ENCODE data around the gene VSX1. TPM values are rescaled to one million over a fixed set of nuclear protein-coding genes. Genes with fewer than 3 reads are reported as not detected.
A peak's percentile ranks its signal among the peaks of the same experiment; 100 is the strongest.

VSX1 gene
- polyA plus RNA-seq, 2 donors: not detected

DNA sequence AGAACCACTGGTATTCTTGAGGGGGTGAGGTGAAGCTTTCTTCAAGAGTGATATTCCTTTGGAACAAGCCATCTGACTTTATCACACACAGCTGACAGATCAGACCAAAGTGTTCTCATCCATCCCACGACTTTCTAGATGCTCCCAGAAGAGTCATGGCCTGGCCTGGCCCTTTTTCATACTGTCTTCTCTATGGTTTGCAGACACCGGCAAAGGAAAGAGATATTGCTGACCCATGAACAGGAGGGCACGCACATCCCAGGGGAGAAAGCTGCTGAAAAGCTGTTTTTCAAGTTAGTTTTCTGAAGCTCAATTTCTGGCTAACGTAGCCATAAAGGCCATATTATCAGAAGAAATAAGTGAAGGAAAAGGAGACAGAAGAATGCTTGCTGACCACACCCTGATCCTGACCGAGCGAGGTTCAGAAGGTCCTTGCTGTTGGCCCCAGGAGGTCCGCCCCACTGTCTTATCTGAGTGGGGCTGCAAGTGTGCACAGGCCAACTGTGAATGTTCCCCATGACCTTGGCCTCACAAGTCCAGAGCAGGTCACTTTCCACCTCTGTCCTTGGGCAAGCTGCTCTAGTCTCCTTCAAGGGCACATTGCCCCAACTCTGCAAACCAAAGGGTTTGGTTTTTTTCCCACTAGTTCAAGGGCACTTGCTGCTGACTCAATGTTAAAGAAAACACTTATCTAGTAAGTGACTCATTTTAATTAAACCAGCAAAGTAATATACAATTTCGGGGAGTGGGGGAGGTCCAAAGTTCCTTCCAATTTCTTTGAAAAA is 26.0 kb downstream of the VSX1 start:
- peak overlapping the region in 1 of 2 donors; percentile 48 for H3K27ac ChIP-seq (ENCODE audit: low read depth in 2 of 2, low read length in 1 of 2)
- H3K9me3 ChIP-seq (ENCODE audit: control insufficient read depth in 2 of 2, insufficient read depth in 1 of 2, low read depth in 1 of 2, low read length in 1 of 2): no peaks in the 10 kb centered on the region
- peaks cover 18 to 25% of the 10 kb centered on the region in 2 donors for H3K4me1 ChIP-seq (ENCODE audit: control insufficient read depth in 2 of 2, insufficient read depth in 2 of 2, low read length in 1 of 2)
- 58 to 80% methylated on average over 8 of the region's 8 CpGs for WGBS, 2 donors
- peaks cover 0 to 3% of the 10 kb centered on the region in 2 donors for H3K36me3 ChIP-seq (ENCODE audit: control insufficient read depth in 2 of 2, insufficient read depth in 2 of 2, low read length in 1 of 2)
- no peaks in the 10 kb centered on the region for H3K27me3 ChIP-seq (ENCODE audit: control insufficient read depth in 1 of 2, insufficient read depth in 2 of 2, low read length in 2 of 2)
- no peak overlapping the region for H3K4me3 ChIP-seq (ENCODE audit: low read depth in 1 of 2, low read length in 2 of 2)

DNA sequence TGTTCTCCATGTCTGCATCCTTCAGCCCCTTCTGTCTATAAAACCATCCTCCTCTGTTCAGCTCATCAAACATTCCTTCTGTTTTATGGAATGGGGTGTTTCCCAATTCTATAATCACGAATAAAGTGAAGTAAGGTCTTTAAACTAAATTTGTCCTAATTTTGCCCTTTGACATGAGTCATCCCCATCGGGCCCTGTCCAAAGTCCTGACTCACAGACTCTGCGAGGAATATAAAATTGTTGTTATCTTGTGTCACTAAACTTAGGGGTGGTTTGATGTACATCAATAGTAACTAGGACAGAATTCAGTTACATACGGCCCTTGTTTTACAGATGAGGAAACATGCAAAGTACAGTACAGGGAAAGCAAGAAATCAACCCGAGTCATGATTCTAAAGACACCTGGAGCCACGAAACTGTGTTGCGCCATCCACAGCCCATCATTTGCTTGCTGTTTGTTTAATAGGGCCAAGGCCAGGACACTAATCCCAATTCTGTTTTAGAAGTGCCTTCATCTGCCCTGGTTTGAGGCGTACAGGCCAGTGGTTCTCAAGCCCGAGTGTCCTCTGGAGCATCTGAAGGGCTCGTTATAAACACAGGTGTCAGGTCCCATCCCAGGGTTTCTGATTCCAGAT is 26.8 kb downstream of the VSX1 start:
- WGBS, 2 donors: 68 to 79% methylated on average over 10 of the region's 10 CpGs
- Histone ChIP-seq H3K36me3 (ENCODE audit: control insufficient read depth in 2 of 2, insufficient read depth in 2 of 2, low read length in 1 of 2) (peaks cover 0 to 5% of the 10 kb centered on the region in 2 donors), H3K4me1 (ENCODE audit: control insufficient read depth in 2 of 2, insufficient read depth in 2 of 2, low read length in 1 of 2) (peaks cover 18 to 32% of the 10 kb centered on the region in 2 donors), H3K9me3 (ENCODE audit: control insufficient read depth in 2 of 2, insufficient read depth in 1 of 2, low read depth in 1 of 2, low read length in 1 of 2) (no peaks in the 10 kb centered on the region), H3K4me3 (ENCODE audit: low read depth in 1 of 2, low read length in 2 of 2) (no peak overlapping the region), H3K27ac (ENCODE audit: low read depth in 2 of 2, low read length in 1 of 2) (peak overlapping the region in 1 of 2 donors; percentile 40), H3K27me3 (ENCODE audit: control insufficient read depth in 1 of 2, insufficient read depth in 2 of 2, low read length in 2 of 2) (no peaks in the 10 kb centered on the region)

DNA sequence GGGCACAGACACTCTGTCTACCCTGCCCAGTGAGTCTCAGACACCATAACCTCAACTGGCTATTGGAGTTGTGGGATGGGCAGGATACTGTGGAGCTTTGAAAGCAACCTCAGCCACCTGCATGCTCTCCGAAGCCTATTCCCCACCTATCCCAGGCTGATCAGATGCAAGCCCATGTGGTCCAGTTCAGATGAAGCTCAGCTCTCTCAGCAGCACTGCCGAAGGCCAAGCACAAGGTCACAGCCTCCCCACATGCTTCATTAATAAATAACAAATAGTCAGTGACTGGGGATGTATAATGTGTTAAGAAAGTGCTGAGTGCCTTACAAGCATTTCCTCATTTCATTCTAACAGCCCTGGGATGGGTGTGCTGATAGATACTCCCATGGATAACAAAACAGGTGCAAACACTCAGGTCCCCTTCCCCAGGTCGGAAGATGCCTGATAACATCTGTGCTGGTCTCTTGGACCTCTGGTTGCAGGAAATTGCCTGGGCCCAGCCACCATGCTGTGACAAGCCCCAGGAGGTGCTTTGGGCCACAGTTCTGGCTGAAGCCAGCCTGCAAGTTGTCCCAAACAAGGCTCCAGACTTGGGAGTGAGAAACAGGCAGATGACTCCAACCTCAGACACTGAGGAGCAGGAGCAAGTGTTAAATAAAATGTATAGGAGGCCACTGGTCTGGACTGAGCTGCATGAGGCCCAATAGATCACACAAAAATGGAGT is 27.7 kb downstream of the VSX1 start:
- Histone ChIP-seq H3K9me3 (ENCODE audit: control insufficient read depth in 2 of 2, insufficient read depth in 1 of 2, low read depth in 1 of 2, low read length in 1 of 2) (no peaks in the 10 kb centered on the region), H3K36me3 (ENCODE audit: control insufficient read depth in 2 of 2, insufficient read depth in 2 of 2, low read length in 1 of 2) (peaks cover 0 to 5% of the 10 kb centered on the region in 2 donors), H3K27ac (ENCODE audit: low read depth in 2 of 2, low read length in 1 of 2) (peak overlapping the region; percentile 54 to 70), H3K27me3 (ENCODE audit: control insufficient read depth in 1 of 2, insufficient read depth in 2 of 2, low read length in 2 of 2) (no peaks in the 10 kb centered on the region), H3K4me1 (ENCODE audit: control insufficient read depth in 2 of 2, insufficient read depth in 2 of 2, low read length in 1 of 2) (peaks cover 22 to 33% of the 10 kb centered on the region in 2 donors), H3K4me3 (ENCODE audit: low read depth in 1 of 2, low read length in 2 of 2) (no peak overlapping the region)
- WGBS, 2 donors: 75% methylated on average over 3 of the region's 3 CpGs

DNA sequence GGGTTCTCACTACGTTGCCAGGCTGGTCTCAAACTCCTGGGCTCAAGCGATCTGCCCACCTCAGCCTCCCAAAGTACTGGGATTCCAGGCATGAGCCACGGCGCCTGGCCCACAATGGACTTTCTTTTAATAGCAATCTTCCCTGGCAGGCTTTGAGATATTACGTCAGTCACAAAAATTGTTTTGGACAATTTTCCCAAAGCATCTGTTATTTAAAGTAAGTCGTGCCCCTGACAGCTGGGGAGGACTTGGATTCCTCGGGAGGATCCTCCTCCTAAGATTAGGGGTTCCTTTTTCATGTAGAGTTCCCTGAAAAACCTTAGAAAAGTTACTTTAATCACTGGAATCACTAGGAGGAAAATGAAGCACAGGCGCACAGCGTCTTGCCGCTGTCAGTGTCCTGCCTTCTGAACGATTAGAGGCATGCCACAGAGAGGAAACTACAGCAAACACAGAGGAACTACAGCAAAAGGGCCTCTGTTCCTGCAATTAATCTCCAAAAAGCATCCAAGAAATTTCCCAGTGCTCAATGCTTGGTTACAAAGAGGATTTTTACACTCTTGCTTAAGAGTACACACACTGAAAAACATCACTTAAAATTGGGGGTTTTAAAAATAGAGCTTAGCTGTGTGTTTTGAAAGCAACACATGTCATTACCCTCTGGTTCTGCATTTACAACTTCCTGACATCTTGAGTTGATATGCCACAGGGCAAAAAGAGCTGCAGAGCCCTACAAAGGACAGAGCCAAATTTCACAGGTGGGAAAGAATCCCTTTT is 28.5 kb downstream of the VSX1 start:
- Histone ChIP-seq H3K36me3 (ENCODE audit: control insufficient read depth in 2 of 2, insufficient read depth in 2 of 2, low read length in 1 of 2) (peaks cover 0 to 5% of the 10 kb centered on the region in 2 donors), H3K27ac (ENCODE audit: low read depth in 2 of 2, low read length in 1 of 2) (peak overlapping the region; percentile 59 to 70), H3K4me1 (ENCODE audit: control insufficient read depth in 2 of 2, insufficient read depth in 2 of 2, low read length in 1 of 2) (peaks cover 27 to 37% of the 10 kb centered on the region in 2 donors), H3K27me3 (ENCODE audit: control insufficient read depth in 1 of 2, insufficient read depth in 2 of 2, low read length in 2 of 2) (no peaks in the 10 kb centered on the region), H3K9me3 (ENCODE audit: control insufficient read depth in 2 of 2, insufficient read depth in 1 of 2, low read depth in 1 of 2, low read length in 1 of 2) (no peaks in the 10 kb centered on the region), H3K4me3 (ENCODE audit: low read depth in 1 of 2, low read length in 2 of 2) (no peak overlapping the region)
- 46 to 49% methylated on average over 11 of the region's 11 CpGs for WGBS, 2 donors

DNA sequence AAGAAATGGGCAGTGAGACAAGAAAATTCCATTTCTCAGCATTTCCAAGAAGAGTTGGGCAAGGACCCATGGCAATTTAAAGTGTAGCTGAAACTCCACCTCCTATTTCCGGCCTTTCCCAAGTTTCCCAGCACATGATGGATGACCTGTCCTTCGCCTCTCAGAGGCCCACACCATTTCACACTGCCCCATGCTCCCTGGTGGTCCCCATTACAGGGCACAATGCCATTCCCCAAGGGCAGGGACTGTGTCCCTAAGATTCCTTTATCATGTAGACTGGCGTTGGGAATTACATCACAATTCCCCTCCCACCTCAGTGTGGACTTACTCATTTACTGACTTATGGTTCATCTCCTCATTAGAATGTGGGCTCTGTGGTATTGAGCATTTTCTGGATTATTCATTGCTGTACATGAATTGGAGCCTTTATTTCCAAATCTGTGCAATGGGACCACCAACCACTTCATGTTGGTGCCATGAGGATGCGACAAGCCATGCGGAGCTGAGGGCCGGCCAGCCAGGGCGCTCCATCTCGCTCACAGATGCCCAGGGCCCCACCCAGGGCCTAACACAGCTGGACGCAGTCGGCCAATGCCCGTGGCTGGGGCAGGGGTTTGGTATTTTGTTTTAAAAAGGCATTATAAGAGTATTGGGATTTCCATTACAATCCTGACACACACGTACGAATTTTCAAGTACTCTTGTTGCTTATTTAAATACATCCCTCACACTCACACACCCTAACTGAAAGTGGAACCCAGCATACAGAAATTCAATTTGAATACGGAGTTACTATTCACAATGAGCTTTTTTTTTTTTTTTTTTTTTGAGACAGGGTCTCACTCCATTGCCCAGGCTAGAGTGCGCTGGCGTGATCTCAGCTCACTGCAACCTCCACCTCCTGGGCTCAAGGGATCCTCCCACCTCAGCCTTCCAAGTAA is 29.4 kb downstream of the VSX1 start:
- Histone ChIP-seq H3K4me1 (ENCODE audit: control insufficient read depth in 2 of 2, insufficient read depth in 2 of 2, low read length in 1 of 2) (peaks cover 30 to 42% of the 10 kb centered on the region in 2 donors), H3K27me3 (ENCODE audit: control insufficient read depth in 1 of 2, insufficient read depth in 2 of 2, low read length in 2 of 2) (no peaks in the 10 kb centered on the region), H3K9me3 (ENCODE audit: control insufficient read depth in 2 of 2, insufficient read depth in 1 of 2, low read depth in 1 of 2, low read length in 1 of 2) (no peaks in the 10 kb centered on the region), H3K4me3 (ENCODE audit: low read depth in 1 of 2, low read length in 2 of 2) (no peak overlapping the region), H3K36me3 (ENCODE audit: control insufficient read depth in 2 of 2, insufficient read depth in 2 of 2, low read length in 1 of 2) (peaks cover under 1 to 5% of the 10 kb centered on the region in 2 donors), H3K27ac (ENCODE audit: low read depth in 2 of 2, low read length in 1 of 2) (peak overlapping the region; percentile 69 to 70)
- 78 to 79% methylated on average over 16 of the region's 16 CpGs for WGBS, 2 donors

DNA sequence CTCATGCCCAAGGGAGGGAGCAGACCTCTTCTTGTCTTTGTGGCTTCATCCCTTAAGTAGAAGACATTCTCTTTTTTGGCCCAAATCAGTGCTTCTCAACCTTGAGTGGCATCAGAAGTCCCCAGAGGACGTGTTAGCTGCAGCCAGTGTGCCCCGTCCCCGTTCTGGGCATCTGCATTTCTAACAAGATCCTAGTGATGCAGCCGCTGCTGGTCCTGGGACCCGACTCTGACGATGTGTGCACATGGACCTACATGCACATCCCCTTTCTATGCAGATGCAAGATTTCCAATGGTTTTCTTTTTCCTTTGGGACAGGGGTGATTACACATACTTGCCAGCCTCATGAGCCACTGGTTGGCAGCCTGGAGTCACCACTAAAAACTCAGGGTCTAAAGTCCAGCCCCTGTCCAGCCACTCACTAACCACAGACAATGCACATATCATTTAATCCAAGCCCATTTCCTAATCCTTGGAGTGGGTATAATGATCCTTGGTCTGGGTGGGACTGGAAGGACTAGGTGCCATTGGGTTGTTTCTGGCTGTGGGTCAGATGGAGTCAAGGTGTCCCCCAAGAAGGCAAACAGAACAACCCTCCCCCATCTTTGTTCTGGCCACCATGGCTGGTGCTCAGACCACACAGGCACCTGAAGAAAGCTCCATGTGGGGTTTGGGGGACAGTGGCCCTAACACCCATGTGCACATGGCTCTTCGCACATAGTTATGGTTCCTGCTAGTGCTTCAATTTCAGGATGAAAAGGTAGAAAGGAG is 30.4 kb downstream of the VSX1 start:
- H3K36me3 ChIP-seq (ENCODE audit: control insufficient read depth in 2 of 2, insufficient read depth in 2 of 2, low read length in 1 of 2): peaks cover 3 to 12% of the 10 kb centered on the region in 2 donors
- H3K4me1 ChIP-seq (ENCODE audit: control insufficient read depth in 2 of 2, insufficient read depth in 2 of 2, low read length in 1 of 2): peaks cover 26 to 47% of the 10 kb centered on the region in 2 donors
- H3K9me3 ChIP-seq (ENCODE audit: control insufficient read depth in 2 of 2, insufficient read depth in 1 of 2, low read depth in 1 of 2, low read length in 1 of 2): no peaks in the 10 kb centered on the region
- H3K27me3 ChIP-seq (ENCODE audit: control insufficient read depth in 1 of 2, insufficient read depth in 2 of 2, low read length in 2 of 2): no peaks in the 10 kb centered on the region
- peak overlapping the region in 1 of 2 donors; percentile 43 for H3K27ac ChIP-seq (ENCODE audit: low read depth in 2 of 2, low read length in 1 of 2)
- 95 to 97% methylated on average over 7 of the region's 7 CpGs for WGBS, 2 donors
- no peak overlapping the region for H3K4me3 ChIP-seq (ENCODE audit: low read depth in 1 of 2, low read length in 2 of 2)

DNA sequence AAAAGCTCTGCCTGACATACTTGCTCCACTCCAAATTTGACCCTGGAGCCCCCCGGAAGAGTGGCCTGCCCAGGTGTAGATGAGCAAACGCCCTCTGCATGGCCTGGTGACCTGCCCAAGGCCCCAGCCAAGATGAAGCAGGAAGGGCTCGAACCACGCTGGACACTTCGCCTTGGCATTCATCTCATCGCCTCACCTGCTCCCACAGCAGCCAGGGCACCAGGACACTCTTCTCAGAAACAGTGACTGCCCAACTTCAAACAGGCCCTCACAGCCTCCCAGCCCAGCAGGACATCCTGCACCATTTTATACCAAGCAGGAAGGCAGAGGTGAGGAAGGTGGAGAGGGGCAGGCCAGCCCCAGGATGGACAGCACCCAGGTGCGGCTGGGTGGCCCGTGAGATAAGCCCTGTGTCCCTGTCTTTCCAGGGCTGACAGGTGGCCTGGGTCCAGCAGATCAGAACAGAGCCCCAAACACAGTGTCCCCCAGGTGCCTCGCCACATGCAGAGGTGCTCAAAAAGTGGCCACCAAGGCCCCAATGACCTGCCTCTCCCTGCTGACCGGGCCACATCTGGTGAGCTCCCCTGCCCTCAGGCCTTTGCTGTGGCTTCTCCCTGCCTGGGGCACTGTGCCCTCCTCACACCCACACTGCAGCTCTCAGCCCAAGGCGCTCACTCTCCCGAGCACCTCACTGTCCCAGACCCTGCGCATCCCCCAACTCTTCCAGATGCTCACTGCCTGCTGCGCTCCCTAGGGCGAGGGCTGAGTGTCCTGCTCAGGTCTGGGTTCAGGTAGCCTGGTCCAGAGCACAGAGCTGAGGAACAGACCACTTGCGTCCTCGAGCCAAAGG is 31.2 kb downstream of the VSX1 start:
- Histone ChIP-seq H3K27ac (ENCODE audit: low read depth in 2 of 2, low read length in 1 of 2) (peak overlapping the region in 1 of 2 donors; percentile 45), H3K9me3 (ENCODE audit: control insufficient read depth in 2 of 2, insufficient read depth in 1 of 2, low read depth in 1 of 2, low read length in 1 of 2) (no peaks in the 10 kb centered on the region), H3K36me3 (ENCODE audit: control insufficient read depth in 2 of 2, insufficient read depth in 2 of 2, low read length in 1 of 2) (peaks cover 3 to 16% of the 10 kb centered on the region in 2 donors), H3K4me3 (ENCODE audit: low read depth in 1 of 2, low read length in 2 of 2) (no peak overlapping the region), H3K27me3 (ENCODE audit: control insufficient read depth in 1 of 2, insufficient read depth in 2 of 2, low read length in 2 of 2) (no peaks in the 10 kb centered on the region), H3K4me1 (ENCODE audit: control insufficient read depth in 2 of 2, insufficient read depth in 2 of 2, low read length in 1 of 2) (peaks cover 22 to 45% of the 10 kb centered on the region in 2 donors)
- 91 to 94% methylated on average over 17 of the region's 17 CpGs for WGBS, 2 donors

All from esophagus (tissue), 2 donors.